GM15510 (cell line): Measurements from ENCODE around the gene ATP8A1.

Experiments
- POLR2A ChIP-seq: IDR thresholded peaks from 3 replicates; pipeline ENCODE4 v1.6.1; 2011; ENCODE audit warnings: borderline replicate concordance; ENCODE audit not compliant: insufficient read length; ENCODE audit errors: extremely low read depth

The ATP8A1 gene

DNA sequence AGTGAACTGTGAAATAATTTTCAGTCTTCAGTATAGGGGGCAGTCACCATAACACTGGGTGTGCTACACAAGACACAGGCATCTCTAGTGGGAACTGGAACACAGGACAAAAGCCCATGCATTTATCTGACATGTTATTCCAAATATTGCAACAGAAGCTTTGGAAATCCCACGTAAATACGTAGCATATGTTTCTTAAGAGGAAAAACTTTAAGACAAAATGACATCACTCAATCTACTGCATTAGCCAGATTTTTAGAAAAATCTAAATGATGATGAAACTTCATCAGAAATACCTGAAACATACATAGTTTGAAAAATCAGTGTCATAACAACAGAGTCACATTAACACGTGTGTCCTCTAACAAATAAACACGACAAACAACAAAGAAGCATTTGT lies 245.1 kb downstream of the ATP8A1 start:
- no peak for TF ChIP-seq POLR2A

DNA sequence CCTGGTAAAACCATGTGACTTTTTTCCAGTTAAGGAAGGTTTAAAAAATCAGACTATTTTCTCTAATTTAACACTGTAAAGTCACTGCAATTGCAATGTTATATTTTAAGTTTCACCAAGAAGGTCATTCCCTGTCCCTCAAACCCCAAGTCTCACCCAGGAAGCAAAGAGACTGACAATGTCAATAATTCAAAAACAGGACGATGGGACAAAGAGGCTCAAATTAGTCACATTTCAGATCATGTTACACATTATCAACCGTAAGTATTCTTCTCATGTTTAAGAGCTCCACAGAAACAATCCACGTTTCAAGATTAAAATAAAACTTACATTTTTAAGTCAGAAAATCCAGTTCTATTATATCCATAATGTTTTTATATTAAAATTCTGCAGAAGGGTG lies 246.5 kb downstream of the ATP8A1 start:
- no peak for TF ChIP-seq POLR2A

GRCh38 chr4:42404001-42404400 lies 252.9 kb downstream of the ATP8A1 start:
- no peak for TF ChIP-seq POLR2A

DNA sequence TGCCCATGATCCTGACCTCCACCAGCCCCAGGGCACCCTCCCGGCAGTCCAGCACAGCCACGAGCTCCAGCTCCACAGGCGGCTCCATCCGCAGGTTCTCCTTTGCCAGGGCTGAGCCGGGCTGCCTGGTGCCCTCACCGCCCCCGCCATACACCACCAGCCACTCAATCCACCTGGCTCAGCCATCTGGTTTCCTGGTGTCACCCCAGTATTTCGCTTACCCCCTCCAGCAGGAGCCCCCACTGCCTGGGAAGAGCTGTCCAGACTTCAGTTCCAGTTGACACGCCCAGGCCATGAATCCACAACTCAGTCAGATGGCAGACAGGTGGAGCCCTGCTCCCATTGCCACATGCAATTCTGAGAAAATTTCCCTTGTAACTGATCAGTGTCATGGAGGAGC lies 255.7 kb downstream of the ATP8A1 start:
- TF ChIP-seq POLR2A, result no peak

- no peak for TF ChIP-seq POLR2A
Observed at GRCh38 chr4:42399393-42399792, 257.5 kb downstream of the ATP8A1 start.

DNA sequence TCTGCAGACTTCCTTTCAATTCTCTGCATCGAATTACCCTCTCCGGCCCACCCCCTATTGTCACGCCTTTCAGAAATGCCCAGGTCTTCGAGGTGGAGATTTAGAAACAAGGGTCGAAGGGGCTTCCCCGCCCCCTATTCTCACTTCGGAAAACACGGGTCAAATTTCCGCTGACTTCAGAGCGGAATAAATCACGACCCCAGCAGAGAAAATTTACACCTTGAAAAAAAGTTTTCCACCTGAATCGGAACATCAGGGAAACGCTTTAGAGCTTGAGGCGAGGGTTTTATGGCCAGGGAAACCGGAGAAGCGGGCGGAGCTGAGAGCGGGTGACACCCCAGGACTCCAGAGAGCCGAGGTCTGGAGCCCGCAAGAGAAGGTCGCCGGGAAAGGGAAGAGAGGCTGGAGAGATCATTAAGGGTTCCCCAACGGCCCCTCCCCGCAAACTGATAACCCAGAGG lies 258.0 kb downstream of the ATP8A1 start:
- TF ChIP-seq POLR2A, result no peak

DNA sequence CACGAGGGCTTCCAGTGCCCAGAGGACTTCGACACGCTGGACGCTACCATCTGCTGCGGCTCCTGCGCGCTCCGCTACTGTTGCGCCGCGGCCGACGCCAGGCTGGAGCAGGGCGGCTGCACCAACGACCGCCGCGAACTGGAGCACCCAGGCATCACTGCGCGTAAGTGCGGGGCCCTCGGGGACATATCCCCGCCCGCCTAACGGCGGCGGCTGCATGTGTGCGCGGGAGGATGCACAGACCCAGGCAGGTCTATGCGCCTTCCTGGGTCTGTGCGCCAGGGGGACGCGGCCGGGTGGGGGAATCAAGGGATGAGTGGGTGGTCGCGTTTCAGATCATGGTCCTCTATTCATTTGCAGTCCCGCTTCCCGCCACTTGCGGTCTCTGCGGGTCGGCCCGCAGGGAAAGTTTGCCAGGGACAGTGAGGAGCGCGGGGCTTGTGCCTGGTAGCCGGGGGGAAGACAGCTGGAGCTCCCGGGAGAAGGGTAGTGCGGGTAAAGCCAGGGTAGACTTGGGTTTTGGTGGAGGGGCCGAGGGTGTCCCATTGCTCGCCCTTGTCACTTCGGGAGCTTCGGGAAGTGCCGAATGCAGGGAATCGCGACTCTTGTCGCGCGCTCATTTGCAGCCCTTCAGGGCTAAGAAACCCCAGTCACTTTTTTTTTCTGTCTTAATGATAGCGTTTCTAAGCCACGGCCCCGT lies 258.6 kb downstream of the ATP8A1 start:
- no peak for TF ChIP-seq POLR2A

DNA sequence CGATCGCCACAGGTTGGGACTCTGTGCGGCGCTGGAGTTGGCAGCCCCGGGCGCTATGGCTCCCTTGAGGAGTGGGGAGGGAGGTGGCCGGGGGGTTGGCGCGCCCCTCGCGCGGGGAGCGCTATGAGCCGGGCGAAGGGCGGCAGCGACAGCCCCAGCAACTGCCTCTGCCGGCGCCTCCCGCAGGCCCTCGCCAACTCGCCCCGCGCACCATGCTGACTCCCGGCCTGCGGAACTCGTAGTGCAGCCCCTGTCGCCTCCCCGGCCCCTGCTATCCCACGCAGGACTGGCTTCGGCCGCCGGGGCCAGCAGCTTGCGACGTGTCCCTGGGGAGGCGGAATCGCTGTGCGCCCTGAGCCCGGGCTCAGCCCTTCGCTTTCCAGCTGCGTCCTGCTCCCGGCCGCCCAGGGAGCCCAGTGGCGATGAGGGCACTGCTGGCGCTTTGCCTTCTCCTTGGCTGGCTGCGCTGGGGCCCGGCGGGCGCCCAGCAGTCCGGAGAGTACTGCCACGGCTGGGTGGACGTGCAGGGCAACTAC lies 259.2 kb downstream of the ATP8A1 start:
- no peak for TF ChIP-seq POLR2A

GRCh38 chr4:42396752-42397634 lies 259.9 kb downstream of the ATP8A1 start, which contains the start of gene SHISA3:
Gene SHISA3 (plus strand): TSS chr4:42397488. CDS start chr4:42398057, 569 bp downstream.
- no peak for TF ChIP-seq POLR2A

GRCh38 chr4:42396361-42396751 lies 260.5 kb downstream of the ATP8A1 start:
- no peak for TF ChIP-seq POLR2A

DNA sequence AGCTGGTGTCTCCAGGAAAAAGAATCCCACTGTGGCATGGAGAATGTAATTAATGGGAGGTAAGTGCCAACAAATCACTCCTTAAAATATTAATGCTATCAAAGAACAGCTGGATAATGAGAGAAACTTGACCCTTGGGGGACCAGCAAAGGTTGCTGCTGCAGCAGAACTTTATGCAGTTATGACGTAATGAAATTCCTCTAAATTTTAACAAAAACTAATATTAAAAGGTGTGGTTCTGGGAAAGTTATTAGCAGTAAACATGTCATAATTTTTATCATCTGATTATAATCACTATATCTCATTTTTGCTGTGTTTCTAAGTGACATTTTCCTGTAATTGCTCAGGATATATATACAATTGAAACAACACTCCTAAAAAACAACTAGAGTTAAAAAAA lies 261.3 kb downstream of the ATP8A1 start:
- no peak for TF ChIP-seq POLR2A

- no peak for TF ChIP-seq POLR2A
Observed at GRCh38 chr4:42392436-42392835, 264.5 kb downstream of the ATP8A1 start.

DNA sequence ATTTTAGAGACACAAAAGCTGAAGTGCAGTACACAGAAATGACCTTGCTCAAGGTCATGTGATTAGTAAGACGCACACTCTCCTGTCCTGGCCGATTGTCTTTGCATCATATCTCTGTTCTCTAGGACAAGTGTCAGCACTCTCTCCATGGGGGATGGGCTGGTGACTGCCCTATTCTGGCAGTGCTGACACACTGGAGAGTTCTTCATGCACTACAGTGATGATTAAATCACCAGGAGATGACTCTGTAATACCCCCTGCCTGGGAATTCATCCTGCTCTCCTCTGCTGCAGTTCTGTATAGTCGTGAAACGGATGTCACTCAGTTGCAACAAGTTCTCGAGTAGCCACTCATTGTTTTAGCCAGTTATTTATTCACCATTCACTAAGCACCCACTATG lies 264.9 kb downstream of the ATP8A1 start:
- no peak for TF ChIP-seq POLR2A

- no peak for TF ChIP-seq POLR2A
Observed at GRCh38 chr4:42391355-42391664, 265.6 kb downstream of the ATP8A1 start.

DNA sequence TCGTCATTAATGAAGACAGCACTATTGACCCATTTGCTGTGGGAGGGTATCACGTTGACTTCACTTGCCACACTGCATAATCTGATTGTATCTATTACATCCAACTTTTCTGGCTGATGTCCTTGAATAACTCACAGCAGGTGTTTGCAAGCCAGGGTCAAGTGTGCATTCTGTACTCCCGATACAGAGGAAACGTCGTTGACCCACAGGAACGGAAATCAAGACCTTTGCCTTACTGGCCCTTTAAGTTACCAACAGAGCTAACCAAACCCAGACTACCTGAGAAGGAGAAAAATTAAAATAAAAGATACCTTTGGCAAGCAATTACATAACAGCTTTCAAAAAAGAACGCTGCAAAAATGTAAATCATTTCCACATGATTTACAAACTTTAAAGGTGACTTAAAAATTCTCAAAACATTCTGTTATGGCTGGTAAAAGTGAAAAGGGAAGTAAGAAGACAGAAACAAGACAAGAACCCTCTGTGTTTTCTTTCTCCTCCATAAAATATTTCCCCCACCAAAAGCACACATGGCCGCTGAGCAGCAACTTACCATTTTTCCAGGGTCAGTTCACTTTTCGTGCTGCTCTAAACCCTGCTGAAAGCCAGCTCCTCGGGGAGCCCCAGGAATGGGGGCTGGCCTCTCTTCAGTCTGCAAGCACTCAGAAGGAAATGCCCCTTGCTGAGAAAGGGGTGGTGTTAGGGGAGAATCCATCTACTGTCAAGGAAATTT lies 266.1 kb downstream of the ATP8A1 start:
- TF ChIP-seq POLR2A, result no peak

DNA sequence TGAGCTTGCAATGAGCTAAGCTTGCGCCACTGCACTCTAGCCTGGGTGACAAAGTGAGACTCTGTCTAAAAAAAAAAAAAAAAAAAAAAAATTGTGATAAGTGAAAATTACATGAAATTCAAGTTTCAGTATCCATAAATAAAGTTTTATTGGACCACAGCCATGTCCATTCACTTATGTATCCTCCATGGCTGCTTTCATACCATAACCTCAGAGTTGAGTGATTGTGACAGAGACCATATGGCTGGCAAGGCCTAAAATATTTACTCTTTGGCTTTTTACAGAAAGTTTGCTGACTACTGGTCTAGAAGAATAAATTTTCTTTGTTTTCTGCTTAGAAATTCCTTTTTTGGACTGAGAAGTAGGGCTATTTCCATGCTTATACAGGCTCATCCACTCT lies 271.4 kb downstream of the ATP8A1 start:
- TF ChIP-seq POLR2A, result no peak

- no peak for TF ChIP-seq POLR2A
Observed at GRCh38 chr4:42381666-42382065, 275.2 kb downstream of the ATP8A1 start.
